ENCODE data around the gene CDYL2.
"Not testable (repeated sequence)": the region's sequence is repeated elsewhere in the genome, so short reads cannot be mapped to it uniquely, and the experiment has no call there.

The CDYL2 gene

GRCh38 chr16:80791411-80791810 is 13.0 kb downstream of the CDYL2 start:
- Histone ChIP-seq H3K4me1 (ENCODE audit: control insufficient read depth, low read length) (no peaks in the 10 kb centered on the region), H3K27me3 (ENCODE audit: control insufficient read depth, low read length) (no peaks in the 10 kb centered on the region), H3K36me3 (ENCODE audit: control insufficient read depth, low read length) (no peaks in the 10 kb centered on the region), H3K9me2 (replicated peaks; ENCODE audit: control insufficient read depth, low read length) (no peaks in the 10 kb centered on the region), H3F3A (ENCODE audit: control insufficient read depth, insufficient read depth) (no peaks in the 10 kb centered on the region), H4K20me1 (ENCODE audit: control insufficient read depth, insufficient read depth, low read depth, low read length) (no peaks in the 10 kb centered on the region), H3K4me3 (ENCODE audit: low read length) (no peak overlapping the region), H3K9me3 (ENCODE audit: control insufficient read depth, insufficient read depth, low read length) (no peaks in the 10 kb centered on the region), H3K79me2 (ENCODE audit: control insufficient read depth, low read length) (no peaks in the 10 kb centered on the region), H3K4me2 (ENCODE audit: low read length) (no peak overlapping the region), H3K27ac (ENCODE audit: low read depth, low read length) (no peak overlapping the region)
- no peak for TF ChIP-seq EZH2phosphoT487 (IDR thresholded peaks at IDR 0.05; ENCODE audit: borderline replicate concordance, low read length)
- TF ChIP-seq CTCF (IDR thresholded peaks at IDR 0.05; ENCODE audit: low read depth, low read length, poor library complexity, severe bottlenecking) = no peak

- no peaks in the 10 kb centered on the region for H3K27me3 ChIP-seq (ENCODE audit: control insufficient read depth, low read length)
- H3F3A ChIP-seq (ENCODE audit: control insufficient read depth, insufficient read depth) = no peaks in the 10 kb centered on the region
- no peaks in the 10 kb centered on the region for H3K9me3 ChIP-seq (ENCODE audit: control insufficient read depth, insufficient read depth, low read length)
- no peaks in the 10 kb centered on the region for H3K4me1 ChIP-seq (ENCODE audit: control insufficient read depth, low read length)
- H4K20me1 ChIP-seq (ENCODE audit: control insufficient read depth, insufficient read depth, low read depth, low read length) = no peaks in the 10 kb centered on the region
- H3K79me2 ChIP-seq (ENCODE audit: control insufficient read depth, low read length) = no peaks in the 10 kb centered on the region
- H3K4me3 ChIP-seq (ENCODE audit: low read length) = no peak overlapping the region
- H3K36me3 ChIP-seq (ENCODE audit: control insufficient read depth, low read length) = no peaks in the 10 kb centered on the region
- no peaks in the 10 kb centered on the region for H3K9me2 ChIP-seq (replicated peaks; ENCODE audit: control insufficient read depth, low read length)
- no peak overlapping the region for H3K4me2 ChIP-seq (ENCODE audit: low read length)
- H3K27ac ChIP-seq (ENCODE audit: low read depth, low read length) = no peak overlapping the region
- TF ChIP-seq EZH2phosphoT487 (IDR thresholded peaks at IDR 0.05; ENCODE audit: borderline replicate concordance, low read length) = no peak
- TF ChIP-seq CTCF (IDR thresholded peaks at IDR 0.05; ENCODE audit: low read depth, low read length, poor library complexity, severe bottlenecking) = no peak
Observed at GRCh38 chr16:80790751-80791150, 13.6 kb downstream of the CDYL2 start.

DNA sequence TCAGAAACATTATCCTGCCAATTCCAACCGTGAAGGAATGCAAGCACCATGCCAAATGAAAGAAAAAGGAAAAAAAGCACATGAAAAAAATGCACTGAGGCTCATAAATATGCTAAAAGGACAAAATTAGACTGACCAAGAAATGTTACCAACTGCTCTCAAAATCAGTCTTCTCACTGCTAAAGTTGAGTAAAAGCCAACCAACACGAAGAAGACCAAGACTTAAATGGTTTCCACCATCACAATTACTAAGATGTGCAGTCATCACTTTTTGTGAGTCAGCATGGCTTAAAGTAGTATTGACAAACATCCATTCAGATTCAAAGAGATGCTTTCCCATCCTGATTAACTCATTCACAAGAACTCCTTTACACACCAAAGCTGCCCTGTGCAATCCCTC is 16.4 kb downstream of the CDYL2 start:
- no peaks in the 10 kb centered on the region for H4K20me1 ChIP-seq (ENCODE audit: control insufficient read depth, insufficient read depth, low read depth, low read length)
- no peak overlapping the region for H3K27ac ChIP-seq (ENCODE audit: low read depth, low read length)
- no peaks in the 10 kb centered on the region for H3K36me3 ChIP-seq (ENCODE audit: control insufficient read depth, low read length)
- H3K9me3 ChIP-seq (ENCODE audit: control insufficient read depth, insufficient read depth, low read length) = no peaks in the 10 kb centered on the region
- H3K27me3 ChIP-seq (ENCODE audit: control insufficient read depth, low read length) = no peaks in the 10 kb centered on the region
- H3K4me2 ChIP-seq (ENCODE audit: low read length) = no peak overlapping the region
- no peaks in the 10 kb centered on the region for H3K4me1 ChIP-seq (ENCODE audit: control insufficient read depth, low read length)
- TF ChIP-seq EZH2phosphoT487 (IDR thresholded peaks at IDR 0.05; ENCODE audit: borderline replicate concordance, low read length) (no peak), CTCF (IDR thresholded peaks at IDR 0.05; ENCODE audit: low read depth, low read length, poor library complexity, severe bottlenecking) (no peak)
- no peak overlapping the region for H3K4me3 ChIP-seq (ENCODE audit: low read length)
- H3K9me2 ChIP-seq (replicated peaks; ENCODE audit: control insufficient read depth, low read length) = no peaks in the 10 kb centered on the region
- H3F3A ChIP-seq (ENCODE audit: control insufficient read depth, insufficient read depth) = no peaks in the 10 kb centered on the region
- H3K79me2 ChIP-seq (ENCODE audit: control insufficient read depth, low read length) = no peaks in the 10 kb centered on the region

DNA sequence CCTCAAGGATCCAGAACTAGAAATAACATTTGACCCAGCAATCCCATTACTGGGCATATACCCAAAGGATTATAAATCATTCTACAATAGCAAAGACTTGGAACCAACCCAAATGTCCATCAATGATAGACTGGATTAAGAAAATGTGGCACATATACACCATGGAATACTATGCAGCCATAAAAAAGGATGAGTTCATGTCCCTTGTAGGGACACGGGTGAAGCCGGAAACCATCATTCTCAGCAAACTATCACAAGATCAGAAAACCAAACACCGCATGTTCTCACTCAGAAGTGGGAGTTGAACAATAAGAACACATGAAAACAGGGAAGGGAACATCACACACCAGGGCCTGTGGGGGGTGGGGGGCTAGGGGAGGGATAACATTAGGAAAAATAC is 17.8 kb downstream of the CDYL2 start:
- not testable (repeated sequence) for H3K9me2 ChIP-seq (replicated peaks; ENCODE audit: control insufficient read depth, low read length); H3K4me1 ChIP-seq (ENCODE audit: control insufficient read depth, low read length); H3K9me3 ChIP-seq (ENCODE audit: control insufficient read depth, insufficient read depth, low read length); H3K79me2 ChIP-seq (ENCODE audit: control insufficient read depth, low read length); H3K4me3 ChIP-seq (ENCODE audit: low read length); H3K27me3 ChIP-seq (ENCODE audit: control insufficient read depth, low read length); H3F3A ChIP-seq (ENCODE audit: control insufficient read depth, insufficient read depth); H3K27ac ChIP-seq (ENCODE audit: low read depth, low read length); H3K36me3 ChIP-seq (ENCODE audit: control insufficient read depth, low read length); H3K4me2 ChIP-seq (ENCODE audit: low read length); H4K20me1 ChIP-seq (ENCODE audit: control insufficient read depth, insufficient read depth, low read depth, low read length)

All from DOHH2 (cell line).